Measurements from ENCODE around the gene GRM3. TPM values are rescaled to one million over a fixed set of nuclear protein-coding genes. Genes with fewer than 3 reads are reported as not detected.

Gene GRM3
- polyA plus RNA-seq, 1 experiment, result not detected

DNA sequence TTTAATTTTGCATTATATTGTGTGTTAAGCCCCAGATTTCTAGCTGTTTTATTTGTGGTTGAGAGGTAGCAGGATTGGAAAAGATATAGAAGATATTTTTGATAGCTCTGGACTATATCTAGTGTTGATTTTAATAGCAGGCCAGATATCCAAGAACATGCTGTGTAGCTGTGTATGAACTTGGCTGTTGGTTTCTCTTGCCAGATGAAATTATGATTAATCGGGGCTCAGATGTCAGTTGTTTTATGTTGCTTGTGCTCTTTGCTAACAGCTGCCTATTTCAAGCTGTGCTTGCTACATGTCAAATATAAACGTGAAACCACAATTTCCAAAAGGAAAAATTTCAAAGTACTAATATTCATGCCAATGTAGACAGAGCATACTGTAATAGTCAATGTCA is 141.1 kb downstream of the GRM3 start:
- TF ChIP-seq, protein P1, sequence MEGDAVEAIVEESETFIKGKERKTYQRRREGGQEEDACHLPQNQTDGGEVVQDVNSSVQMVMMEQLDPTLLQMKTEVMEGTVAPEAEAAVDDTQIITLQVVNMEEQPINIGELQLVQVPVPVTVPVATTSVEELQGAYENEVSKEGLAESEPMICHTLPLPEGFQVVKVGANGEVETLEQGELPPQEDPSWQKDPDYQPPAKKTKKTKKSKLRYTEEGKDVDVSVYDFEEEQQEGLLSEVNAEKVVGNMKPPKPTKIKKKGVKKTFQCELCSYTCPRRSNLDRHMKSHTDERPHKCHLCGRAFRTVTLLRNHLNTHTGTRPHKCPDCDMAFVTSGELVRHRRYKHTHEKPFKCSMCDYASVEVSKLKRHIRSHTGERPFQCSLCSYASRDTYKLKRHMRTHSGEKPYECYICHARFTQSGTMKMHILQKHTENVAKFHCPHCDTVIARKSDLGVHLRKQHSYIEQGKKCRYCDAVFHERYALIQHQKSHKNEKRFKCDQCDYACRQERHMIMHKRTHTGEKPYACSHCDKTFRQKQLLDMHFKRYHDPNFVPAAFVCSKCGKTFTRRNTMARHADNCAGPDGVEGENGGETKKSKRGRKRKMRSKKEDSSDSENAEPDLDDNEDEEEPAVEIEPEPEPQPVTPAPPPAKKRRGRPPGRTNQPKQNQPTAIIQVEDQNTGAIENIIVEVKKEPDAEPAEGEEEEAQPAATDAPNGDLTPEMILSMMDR (IDR thresholded peaks at IDR 0.05; ENCODE audit: low read depth, low read length), result no peak
- ChIA-PET POLR2A (no interaction called here), CTCF (no interaction called here)
- H3K27ac ChIP-seq (ENCODE audit: low read depth, low read length), result no peak overlapping the region
- no peak overlapping the region for H3K4me3 ChIP-seq (ENCODE audit: low read depth, low read length)
- H3K27me3 ChIP-seq (ENCODE audit: control insufficient read depth, insufficient read depth, low read length), result no peaks in the 10 kb centered on the region
- DNase-seq (ENCODE audit: low read depth, low spot score), result no peak
- H3K9me3 ChIP-seq (ENCODE audit: control insufficient read depth, insufficient read depth, low read length), result peaks cover 9% of the 10 kb centered on the region

DNA sequence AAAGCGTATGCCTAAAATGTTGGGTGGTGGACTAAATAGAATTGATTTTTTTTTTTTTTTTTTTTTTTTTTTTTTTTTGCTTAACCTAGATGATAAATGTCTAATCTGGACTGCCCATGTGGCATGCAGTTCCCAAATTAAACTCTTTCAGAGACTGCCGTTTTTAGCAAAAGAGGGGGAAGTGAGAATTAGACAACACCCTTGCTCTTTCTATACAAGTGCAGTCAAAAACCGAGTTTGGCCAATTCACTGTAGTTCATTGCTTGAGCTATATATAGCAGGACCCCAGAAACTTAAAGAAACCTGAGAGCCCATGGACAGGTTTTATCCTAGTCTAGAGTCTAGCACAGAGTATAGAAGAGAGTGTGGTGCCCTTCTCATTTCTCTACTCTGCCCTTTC is 141.9 kb downstream of the GRM3 start:
- ChIA-PET POLR2A (no interaction called here), CTCF (no interaction called here)
- Histone ChIP-seq H3K27me3 (ENCODE audit: control insufficient read depth, insufficient read depth, low read length) (no peaks in the 10 kb centered on the region), H3K9me3 (ENCODE audit: control insufficient read depth, insufficient read depth, low read length) (peaks cover 9% of the 10 kb centered on the region), H3K4me3 (ENCODE audit: low read depth, low read length) (no peak overlapping the region), H3K27ac (ENCODE audit: low read depth, low read length) (no peak overlapping the region)
- TF ChIP-seq, protein P1 (IDR thresholded peaks at IDR 0.05; ENCODE audit: low read depth, low read length), result no peak
- no peak for DNase-seq (ENCODE audit: low read depth, low spot score)

DNA sequence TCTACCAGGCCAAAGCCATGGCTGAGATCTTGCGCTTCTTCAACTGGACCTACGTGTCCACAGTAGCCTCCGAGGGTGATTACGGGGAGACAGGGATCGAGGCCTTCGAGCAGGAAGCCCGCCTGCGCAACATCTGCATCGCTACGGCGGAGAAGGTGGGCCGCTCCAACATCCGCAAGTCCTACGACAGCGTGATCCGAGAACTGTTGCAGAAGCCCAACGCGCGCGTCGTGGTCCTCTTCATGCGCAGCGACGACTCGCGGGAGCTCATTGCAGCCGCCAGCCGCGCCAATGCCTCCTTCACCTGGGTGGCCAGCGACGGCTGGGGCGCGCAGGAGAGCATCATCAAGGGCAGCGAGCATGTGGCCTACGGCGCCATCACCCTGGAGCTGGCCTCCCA is 142.7 kb downstream of the GRM3 start:
- POLR2A ChIA-PET, result no interaction called here
- no peak overlapping the region for H3K27ac ChIP-seq (ENCODE audit: low read depth, low read length)
- TF ChIP-seq, protein P1 (IDR thresholded peaks at IDR 0.05; ENCODE audit: low read depth, low read length), result no peak
- peaks cover 9% of the 10 kb centered on the region for H3K9me3 ChIP-seq (ENCODE audit: control insufficient read depth, insufficient read depth, low read length)
- H3K27me3 ChIP-seq (ENCODE audit: control insufficient read depth, insufficient read depth, low read length), result no peaks in the 10 kb centered on the region
- H3K4me3 ChIP-seq (ENCODE audit: low read depth, low read length), result no peak overlapping the region
- CTCF ChIA-PET, result no interaction called here
- no peak for DNase-seq (ENCODE audit: low read depth, low spot score)

DNA sequence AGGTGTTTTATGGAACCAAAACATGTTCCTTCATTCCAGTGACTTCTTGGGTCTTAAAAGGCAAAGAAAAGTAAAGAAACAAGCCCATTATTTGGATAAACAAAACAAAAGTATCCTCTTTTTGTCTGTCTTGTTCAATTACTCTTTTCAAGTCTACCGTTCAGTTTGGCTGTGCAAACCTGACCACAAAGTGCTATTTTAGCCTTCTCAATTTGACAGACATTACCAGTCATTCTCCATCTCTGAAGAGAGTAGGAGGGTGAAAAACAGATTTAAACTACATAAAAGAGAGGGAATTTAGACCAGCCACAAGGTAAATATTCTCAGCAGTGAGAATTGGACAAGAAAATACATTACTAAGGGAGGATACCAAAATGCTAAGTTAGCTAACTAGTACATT is 145.2 kb downstream of the GRM3 start:
- no peak for DNase-seq (ENCODE audit: low read depth, low spot score)
- TF ChIP-seq, protein P1 (IDR thresholded peaks at IDR 0.05; ENCODE audit: low read depth, low read length), result no peak
- peaks cover 9% of the 10 kb centered on the region for H3K9me3 ChIP-seq (ENCODE audit: control insufficient read depth, insufficient read depth, low read length)
- H3K27me3 ChIP-seq (ENCODE audit: control insufficient read depth, insufficient read depth, low read length), result no peaks in the 10 kb centered on the region
- POLR2A ChIA-PET, result no interaction called here
- no peak overlapping the region for H3K4me3 ChIP-seq (ENCODE audit: low read depth, low read length)
- H3K27ac ChIP-seq (ENCODE audit: low read depth, low read length), result no peak overlapping the region
- CTCF ChIA-PET, result no interaction called here

DNA sequence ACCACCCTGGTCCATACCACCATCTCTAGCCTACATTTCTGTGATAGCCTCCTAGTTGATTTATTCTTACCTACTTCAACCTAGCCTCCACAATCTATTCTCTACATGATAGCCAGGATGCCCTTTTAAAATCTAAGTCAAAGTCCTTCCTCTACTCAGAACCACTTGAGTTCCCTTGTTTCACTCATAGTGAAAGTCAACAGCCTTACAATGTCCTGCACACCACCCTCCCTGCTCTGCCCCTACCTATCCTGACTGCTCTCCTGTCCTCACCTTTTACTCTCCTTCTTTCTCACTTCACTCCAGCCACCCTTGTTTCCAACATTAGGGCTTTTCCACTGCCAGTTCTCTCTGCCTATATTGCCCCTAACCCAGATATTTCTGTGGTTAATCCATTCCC is 146.7 kb downstream of the GRM3 start:
- H3K27me3 ChIP-seq (ENCODE audit: control insufficient read depth, insufficient read depth, low read length), result no peaks in the 10 kb centered on the region
- TF ChIP-seq, protein P1 (IDR thresholded peaks at IDR 0.05; ENCODE audit: low read depth, low read length), result no peak
- no peak overlapping the region for H3K4me3 ChIP-seq (ENCODE audit: low read depth, low read length)
- ChIA-PET CTCF (no interaction called here), POLR2A (no interaction called here)
- H3K27ac ChIP-seq (ENCODE audit: low read depth, low read length), result no peak overlapping the region
- peaks cover 9% of the 10 kb centered on the region for H3K9me3 ChIP-seq (ENCODE audit: control insufficient read depth, insufficient read depth, low read length)
- DNase-seq (ENCODE audit: low read depth, low spot score), result no peak
